ENCODE results near the gene FLYWCH1. TPM values are rescaled to one million over a fixed set of nuclear protein-coding genes. Genes with fewer than 3 reads are reported as not detected.

The FLYWCH1 gene
- total and polyA plus RNA-seq, 2 donors (not counting 1 experiment from before 2014, with no cell fraction given) = 12.0 to 58.5 TPM

- H3K36me3 ChIP-seq (ENCODE audit: control insufficient read depth, insufficient read depth, low read length) = no peaks in the 10 kb centered on the region
- no peak for DNase-seq (ENCODE audit: low read depth in 2 of 2)
Observed at GRCh38 chr16:2904922-2905240, 6.8 kb upstream of the FLYWCH1 start.

GRCh38 chr16:2905241-2905987, 6.3 kb upstream of the FLYWCH1 start:
- H2AFZ ChIP-seq (ENCODE audit: low read length) = no peak overlapping the region
- H3K79me2 ChIP-seq (ENCODE audit: control insufficient read depth, insufficient read depth, low read length) = no peaks in the 10 kb centered on the region
- peak; percentile 99 to 100 for DNase-seq (ENCODE audit: low read depth in 2 of 2)
- TF ChIP-seq CTCF (conservative IDR thresholded peaks at IDR 0.05 in 1 of 2, IDR thresholded peaks at IDR 0.05 in 1 of 2; ENCODE audit: low read depth in 1 of 2, low read length in 2 of 2) (no peak), EZH2 (IDR thresholded peaks at IDR 0.05; ENCODE audit: low read length, missing control alignments) (no peak)
- peak overlapping the region; percentile 96 for H3K4me2 ChIP-seq (ENCODE audit: extremely low read depth, insufficient read depth, low read length)
- peaks cover 6% of the 10 kb centered on the region for H3K4me1 ChIP-seq (ENCODE audit: control insufficient read depth, extremely low read depth, insufficient read depth, low read length)
- no peaks in the 10 kb centered on the region for H4K20me1 ChIP-seq (ENCODE audit: control insufficient read depth, extremely low read depth, insufficient read depth, low read length)
- H3K27me3 ChIP-seq (ENCODE audit: control insufficient read depth, insufficient read depth, low read length) = no peaks in the 10 kb centered on the region
- peak overlapping the region; percentile 71 for H3K9ac ChIP-seq (ENCODE audit: insufficient read depth, low read length)
- peak overlapping the region; percentile 74 to 78 (median 76) for H3K4me3 ChIP-seq (replicated peaks in 1 of 4; ENCODE audit: control extremely low read depth in 1 of 4, insufficient read depth in 1 of 4, low read depth in 3 of 4, low read length in 4 of 4)
- H3K27ac ChIP-seq (ENCODE audit: insufficient read depth, low read length) = peak overlapping the region; percentile 79
- no peaks in the 10 kb centered on the region for H3K9me3 ChIP-seq (ENCODE audit: control insufficient read depth, insufficient read depth, low read depth, low read length)
- H3K36me3 ChIP-seq (ENCODE audit: control insufficient read depth, insufficient read depth, low read length) = no peaks in the 10 kb centered on the region

More at GRCh38 chr16:2904922-2905240, 6.8 kb upstream of the FLYWCH1 start:
- H3K27ac ChIP-seq (ENCODE audit: insufficient read depth, low read length) = peak overlapping the region; percentile 79
- H3K9ac ChIP-seq (ENCODE audit: insufficient read depth, low read length) = peak overlapping the region; percentile 71
- peak overlapping the region; percentile 74 to 78 (median 76) for H3K4me3 ChIP-seq (replicated peaks in 1 of 4; ENCODE audit: control extremely low read depth in 1 of 4, insufficient read depth in 1 of 4, low read depth in 3 of 4, low read length in 4 of 4)
- H3K9me3 ChIP-seq (ENCODE audit: control insufficient read depth, insufficient read depth, low read depth, low read length) = no peaks in the 10 kb centered on the region
- H3K4me2 ChIP-seq (ENCODE audit: extremely low read depth, insufficient read depth, low read length) = peak overlapping the region; percentile 96
- H3K27me3 ChIP-seq (ENCODE audit: control insufficient read depth, insufficient read depth, low read length) = no peaks in the 10 kb centered on the region
- peaks cover 6% of the 10 kb centered on the region for H3K4me1 ChIP-seq (ENCODE audit: control insufficient read depth, extremely low read depth, insufficient read depth, low read length)
- no peaks in the 10 kb centered on the region for H3K79me2 ChIP-seq (ENCODE audit: control insufficient read depth, insufficient read depth, low read length)
- no peak overlapping the region for H2AFZ ChIP-seq (ENCODE audit: low read length)
- no peaks in the 10 kb centered on the region for H4K20me1 ChIP-seq (ENCODE audit: control insufficient read depth, extremely low read depth, insufficient read depth, low read length)
- TF ChIP-seq CTCF (conservative IDR thresholded peaks at IDR 0.05 in 1 of 2, IDR thresholded peaks at IDR 0.05 in 1 of 2; ENCODE audit: low read depth in 1 of 2, low read length in 2 of 2) (no peak), EZH2 (IDR thresholded peaks at IDR 0.05; ENCODE audit: low read length, missing control alignments) (no peak)

- H3K36me3 ChIP-seq (ENCODE audit: control insufficient read depth, insufficient read depth, low read length) = no peaks in the 10 kb centered on the region
Observed at GRCh38 chr16:2905988-2906387, 5.7 kb upstream of the FLYWCH1 start.

More at GRCh38 chr16:2905988-2906387, 5.7 kb upstream of the FLYWCH1 start:
- H3K9me3 ChIP-seq (ENCODE audit: control insufficient read depth, insufficient read depth, low read depth, low read length) = no peaks in the 10 kb centered on the region
- H3K27me3 ChIP-seq (ENCODE audit: control insufficient read depth, insufficient read depth, low read length) = no peaks in the 10 kb centered on the region
- H3K79me2 ChIP-seq (ENCODE audit: control insufficient read depth, insufficient read depth, low read length) = no peaks in the 10 kb centered on the region
- no peak overlapping the region for H2AFZ ChIP-seq (ENCODE audit: low read length)
- no peak for TF ChIP-seq EZH2 (IDR thresholded peaks at IDR 0.05; ENCODE audit: low read length, missing control alignments)
- no peak for TF ChIP-seq CTCF (conservative IDR thresholded peaks at IDR 0.05 in 1 of 2, IDR thresholded peaks at IDR 0.05 in 1 of 2; ENCODE audit: low read depth in 1 of 2, low read length in 2 of 2)
- H3K9ac ChIP-seq (ENCODE audit: insufficient read depth, low read length) = no peak overlapping the region
- no peak overlapping the region for H3K4me3 ChIP-seq (replicated peaks in 1 of 4; ENCODE audit: control extremely low read depth in 1 of 4, insufficient read depth in 1 of 4, low read depth in 3 of 4, low read length in 4 of 4)
- peak overlapping the region; percentile 40 for H3K4me2 ChIP-seq (ENCODE audit: extremely low read depth, insufficient read depth, low read length)
- H3K27ac ChIP-seq (ENCODE audit: insufficient read depth, low read length) = no peak overlapping the region
- H3K4me1 ChIP-seq (ENCODE audit: control insufficient read depth, extremely low read depth, insufficient read depth, low read length) = peaks cover 6% of the 10 kb centered on the region
- H4K20me1 ChIP-seq (ENCODE audit: control insufficient read depth, extremely low read depth, insufficient read depth, low read length) = no peaks in the 10 kb centered on the region
- no peak for DNase-seq (ENCODE audit: low read depth in 2 of 2)

Measured in fibroblast of lung (primary cell).